DLD1 (cell line): ENCODE data around the gene SPIRE1.

Experiments used
- in situ Hi-C: cut with HindIII; loops from 2 replicates; pipeline ENCODE4 v1.10.0; 2017; ENCODE audit warnings: low sequenced_read_pairs

SPIRE1 gene

DNA sequence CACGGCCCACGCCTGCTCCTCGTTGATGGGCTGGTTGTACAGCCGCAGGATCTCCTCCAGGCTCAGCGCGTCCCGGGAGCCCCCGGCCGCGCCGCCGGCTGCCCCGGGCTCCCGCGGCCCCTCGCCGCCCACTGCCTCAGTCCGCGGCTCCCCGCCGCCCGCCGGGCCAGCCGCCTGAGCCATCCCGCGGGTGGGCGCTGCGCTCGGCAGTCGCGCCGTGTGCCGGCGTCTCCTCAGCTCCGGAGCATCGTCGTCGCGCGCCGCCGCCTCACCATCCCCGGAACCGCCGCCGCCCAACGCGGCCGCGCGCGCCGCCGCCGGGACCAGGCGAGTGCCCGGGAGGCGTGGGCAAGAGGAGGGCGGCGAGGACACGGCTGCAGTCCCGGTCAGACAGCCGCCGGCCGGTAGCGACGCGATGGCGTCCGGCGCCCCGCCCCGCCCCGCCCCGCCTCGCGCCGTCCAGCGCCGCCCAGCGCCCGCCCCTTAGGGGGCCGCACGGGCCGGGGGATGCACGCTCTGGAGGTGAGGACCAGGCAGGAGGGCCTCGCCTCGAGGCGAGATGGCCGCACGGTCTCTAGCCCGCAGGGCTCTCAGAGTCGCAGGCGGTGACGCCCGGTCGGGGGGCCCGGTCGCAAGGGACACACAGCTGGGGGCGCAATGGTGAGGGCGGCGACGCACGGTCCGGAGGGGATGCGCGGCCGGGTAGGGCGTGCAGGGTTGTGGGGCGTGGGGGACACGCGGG, at the start of gene SPIRE1:
TSS of gene SPIRE1 (minus strand) at position 424 of the 742 bp plus-strand sequence. CDS start at position 183, 241 bp downstream.
- in situ Hi-C loops, result loop anchor here (25.0 kb wide), 1 partner anchor 246 kb away; the partner anchor contains the start of gene PRELID3A

DNA sequence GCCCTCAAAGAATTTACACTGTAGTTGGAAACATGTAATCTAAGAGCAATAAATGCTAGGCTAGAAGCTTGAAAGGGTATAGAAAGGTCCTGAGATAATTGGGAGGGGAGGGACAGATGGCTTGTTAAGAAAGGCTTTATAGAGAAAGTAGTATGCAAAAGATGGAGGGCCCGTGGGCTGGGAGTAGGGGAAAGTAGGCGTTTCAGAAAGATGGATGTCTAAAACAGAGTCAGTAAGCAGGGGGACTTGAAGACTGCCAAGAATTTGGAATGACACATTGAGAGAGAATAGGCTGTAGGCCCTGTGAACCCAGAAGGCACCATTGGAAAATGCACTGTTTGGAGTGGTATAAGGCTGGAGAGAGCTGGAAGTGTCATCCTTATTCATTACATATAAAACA, 45.8 kb upstream of the SPIRE1 start:
- in situ Hi-C loops, result no loop called here

DNA sequence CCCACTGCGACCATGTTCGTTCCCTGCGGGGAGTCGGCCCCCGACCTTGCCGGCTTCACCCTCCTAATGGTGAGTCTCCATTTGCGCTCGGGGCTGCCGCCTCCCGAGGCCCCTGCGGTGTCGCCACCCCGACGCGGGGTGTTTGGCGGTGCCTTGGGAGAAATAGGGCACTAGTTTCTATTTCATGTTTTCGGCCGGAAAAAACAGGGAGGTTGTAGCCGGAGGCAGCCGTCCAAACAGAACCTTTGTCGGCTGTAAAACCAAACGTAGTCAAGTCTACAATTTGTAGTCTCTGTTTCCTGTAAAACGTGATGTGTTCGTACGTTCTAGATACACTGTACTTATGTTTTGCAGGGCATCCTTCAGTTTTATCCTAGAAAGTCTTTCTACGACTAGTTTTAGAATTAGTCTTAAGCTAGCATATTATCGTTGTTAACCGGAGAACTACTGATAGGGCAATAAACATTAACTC, 45.2 kb upstream of the SPIRE1 start:
- in situ Hi-C loops, result no loop called here

DNA sequence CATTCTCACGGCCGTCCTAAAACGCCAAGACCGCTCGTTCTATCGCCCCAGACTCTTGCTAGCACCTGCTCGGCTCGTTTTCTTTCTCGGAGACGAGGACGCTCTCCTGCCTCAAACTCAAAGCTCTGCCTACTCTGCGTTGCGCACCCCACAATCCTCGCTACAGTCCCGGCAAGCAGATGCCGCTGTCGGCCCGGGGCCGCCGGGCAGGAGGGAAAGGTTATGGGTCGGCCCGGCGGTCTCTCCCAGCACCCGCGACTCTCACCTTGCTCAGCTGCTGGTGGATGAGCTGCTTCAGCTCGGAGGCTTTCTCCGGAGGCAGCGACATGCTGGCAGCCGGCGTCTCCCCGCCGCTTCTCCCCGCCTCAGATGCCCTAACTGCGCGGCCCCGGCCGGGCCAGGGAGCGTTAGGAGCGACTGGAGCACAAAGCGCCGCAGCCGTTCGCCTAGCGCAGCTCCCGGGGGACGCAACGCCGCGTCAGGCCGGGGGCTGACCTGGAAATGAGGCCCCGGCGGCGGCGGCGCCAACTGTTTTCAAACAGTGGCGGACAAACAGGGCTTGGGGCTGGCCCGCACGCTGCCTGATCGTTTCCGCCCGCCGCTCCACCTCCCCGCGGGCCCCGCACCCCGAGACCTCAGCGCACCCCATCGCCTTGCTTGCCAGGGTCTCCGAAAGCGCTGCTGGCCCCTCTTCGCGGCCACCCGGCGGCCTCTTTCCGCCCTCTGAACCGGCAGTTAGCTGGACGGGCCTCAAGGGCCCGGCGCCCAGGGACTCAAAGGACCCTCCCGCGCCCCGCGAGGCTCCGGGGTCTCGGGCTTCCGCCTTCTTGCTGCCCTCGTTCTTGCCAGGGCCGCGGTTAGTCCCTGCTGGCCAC, 44.6 kb upstream of the SPIRE1 start, which contains the start of the genes CEP76 and PSMG2:
TSS of gene CEP76 (minus strand) at position 503 of the 875 bp plus-strand sequence. CDS start at position 328, 175 bp downstream.
TSS of gene PSMG2 (plus strand) at position 822 of the 875 bp plus-strand sequence. CDS start 66 bp downstream, outside the sequence.
- in situ Hi-C loops, result no loop called here

DNA sequence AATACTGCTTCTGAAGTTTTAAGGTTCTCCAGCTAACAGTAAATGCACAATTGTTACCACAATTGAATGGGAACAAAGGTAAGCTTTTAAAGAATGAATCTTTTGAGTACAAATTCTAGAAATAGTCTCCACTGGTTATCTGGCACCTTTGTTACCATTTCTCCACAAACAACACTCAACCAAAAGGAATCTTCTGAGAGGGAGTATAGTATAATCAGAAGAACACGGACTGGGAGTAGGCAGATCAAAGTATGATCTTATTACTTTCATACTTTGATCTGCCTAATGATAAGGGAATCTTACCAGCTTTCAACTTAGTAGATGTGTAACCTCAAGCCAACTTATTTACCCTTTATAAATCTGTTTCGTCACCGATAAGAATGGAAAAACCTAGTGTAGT, 43.3 kb upstream of the SPIRE1 start:
- in situ Hi-C loops, result no loop called here

DNA sequence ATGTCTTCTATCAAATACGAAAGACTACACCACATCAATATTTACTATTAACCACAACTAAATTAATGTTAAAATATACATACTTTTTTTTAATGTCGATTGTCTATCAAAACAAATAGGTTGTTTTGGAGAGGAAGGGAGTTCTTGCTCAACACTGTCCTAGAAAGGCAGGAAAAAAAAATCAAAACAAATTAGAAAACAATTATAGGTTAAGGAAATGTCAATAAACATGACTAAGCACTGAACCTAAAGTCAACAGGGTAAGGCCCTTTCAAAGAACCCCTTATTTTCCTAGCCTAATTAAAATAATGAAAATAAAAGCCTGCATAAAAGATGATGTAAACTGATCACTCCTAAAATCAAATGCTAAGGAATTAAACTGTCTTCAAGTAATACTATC, 41.8 kb upstream of the SPIRE1 start:
- in situ Hi-C loops, result no loop called here

DNA sequence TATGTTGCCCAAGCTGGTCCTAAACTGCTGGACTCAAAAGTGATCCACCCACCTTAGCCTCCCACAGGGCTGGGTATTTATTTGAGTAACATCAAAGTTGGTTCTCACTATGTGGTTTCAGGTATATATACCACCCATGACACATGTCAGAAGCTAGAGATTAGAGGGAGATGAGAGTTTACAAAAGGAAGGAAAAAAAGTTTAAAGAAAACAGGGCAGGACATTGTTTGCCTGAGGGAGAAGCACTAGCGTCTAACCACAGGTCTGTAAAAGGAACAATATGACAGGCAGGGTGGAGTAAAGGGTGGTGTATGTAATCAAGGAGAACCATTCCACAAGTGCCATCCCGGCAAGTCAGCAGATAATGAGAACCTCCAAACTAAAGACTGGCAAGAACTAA, 36.1 kb upstream of the SPIRE1 start:
- in situ Hi-C loops, result no loop called here

DNA sequence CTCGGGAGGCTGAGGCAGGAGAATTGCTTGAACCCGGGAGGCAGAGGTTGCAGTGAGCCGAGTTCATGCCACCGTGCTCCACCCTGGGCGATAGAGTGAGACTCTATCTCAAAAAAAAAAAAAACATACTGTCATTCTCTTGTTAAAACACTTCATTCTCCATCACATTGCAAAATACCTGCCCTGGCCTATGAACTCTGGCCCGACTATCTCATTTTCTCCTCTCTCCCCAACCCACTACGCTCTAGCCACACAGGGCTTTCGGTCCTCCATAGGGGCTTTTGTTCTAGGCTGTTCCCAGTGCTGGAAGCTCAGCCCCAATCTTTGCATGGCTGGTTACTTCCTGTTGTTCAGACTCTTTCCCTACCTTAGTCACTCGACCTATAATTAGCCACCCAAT, 34.3 kb upstream of the SPIRE1 start:
- in situ Hi-C loops, result no loop called here

DNA sequence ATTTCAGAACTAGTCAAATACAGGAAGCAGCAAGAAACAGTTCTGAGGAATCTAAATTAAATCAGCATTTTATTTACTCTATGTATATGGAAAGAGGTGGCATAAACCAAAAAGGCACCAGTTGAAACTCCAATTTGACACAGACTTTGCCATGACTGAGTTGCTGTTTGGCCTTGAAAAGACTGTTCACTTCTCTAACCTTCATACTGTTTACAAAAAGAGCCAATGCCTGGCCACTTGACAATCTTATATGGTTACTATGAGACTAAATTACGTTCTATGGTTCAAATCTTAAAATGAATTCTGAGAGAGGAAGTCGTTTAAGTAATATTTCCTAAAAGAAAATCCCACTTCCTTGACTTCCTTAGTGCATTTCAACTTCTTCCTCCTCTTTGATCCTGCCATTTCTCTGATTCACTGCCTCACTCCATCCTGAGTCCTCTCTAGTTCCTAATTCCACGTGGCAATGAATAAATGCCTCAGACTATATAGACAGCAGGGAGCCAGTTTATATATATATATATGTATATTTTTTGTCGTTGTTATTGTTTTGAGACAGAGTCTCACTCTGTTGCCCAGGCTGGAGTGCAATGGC, 31.4 kb upstream of the SPIRE1 start:
- in situ Hi-C loops, result no loop called here

DNA sequence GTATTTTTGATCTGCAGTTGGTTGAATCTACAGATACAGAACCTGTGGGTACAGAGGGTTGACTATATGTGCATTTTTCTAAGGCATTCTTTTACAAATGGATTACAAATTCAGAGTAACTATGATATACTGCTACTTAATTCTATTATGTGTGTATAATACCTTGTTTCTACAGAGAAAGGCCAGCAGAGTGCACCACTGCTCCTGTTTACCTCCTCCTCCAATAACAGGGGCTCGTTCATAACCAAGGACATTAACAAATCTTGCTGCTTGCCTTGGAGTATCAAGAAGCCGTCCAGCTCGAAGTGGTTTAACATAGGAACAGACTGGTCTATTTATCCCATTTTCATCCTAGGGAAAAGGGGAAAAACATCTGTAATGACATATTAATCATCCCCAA, 28.2 kb upstream of the SPIRE1 start:
- in situ Hi-C loops, result no loop called here

DNA sequence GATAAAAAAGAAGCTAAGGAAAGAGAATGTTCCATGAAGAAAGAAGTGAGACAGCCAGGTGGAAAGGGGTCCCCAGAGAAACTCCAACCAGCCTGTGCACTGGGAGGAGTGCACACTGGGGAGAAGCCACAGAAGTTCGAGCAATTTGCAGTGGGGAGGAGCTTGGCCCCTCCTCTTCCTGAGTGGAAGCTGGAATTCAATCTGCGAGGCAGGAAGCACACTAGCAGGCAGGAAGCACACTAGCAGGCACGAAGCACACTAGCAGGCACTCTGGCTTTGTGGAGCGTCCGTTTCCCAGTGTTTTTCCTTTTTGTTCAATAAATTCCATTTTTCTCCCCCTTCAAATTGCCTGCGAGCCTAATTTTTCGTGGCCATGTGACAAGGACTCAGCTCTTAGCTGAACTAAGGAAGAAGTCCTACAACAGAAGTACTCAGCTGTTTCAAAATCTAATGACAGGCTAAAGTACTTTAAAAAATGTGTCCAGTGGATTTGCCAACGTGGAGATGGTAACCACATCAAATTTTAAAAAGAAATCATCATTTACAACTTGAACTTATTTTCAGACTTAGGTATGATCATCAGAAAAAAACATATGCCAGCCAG, 21.4 kb upstream of the SPIRE1 start:
- in situ Hi-C loops, result no loop called here

DNA sequence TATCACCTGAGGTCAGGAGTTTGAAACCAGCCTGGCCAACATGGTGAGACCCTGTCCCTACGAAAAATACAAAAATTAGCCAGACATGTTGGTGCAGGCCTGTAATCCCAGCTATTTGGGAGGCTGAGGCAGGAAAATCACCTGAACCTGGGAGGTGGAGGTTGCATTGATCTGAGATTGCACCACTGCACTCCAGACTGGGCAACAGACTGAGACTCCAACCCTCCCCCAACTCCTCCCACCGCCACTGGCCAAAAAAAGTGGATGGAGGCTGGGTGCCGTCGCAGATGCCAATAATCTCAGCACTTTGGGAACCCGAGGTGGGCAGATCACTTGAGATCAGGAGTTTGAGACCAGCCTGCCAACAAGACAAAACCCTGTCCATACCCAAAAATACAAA, 10.1 kb upstream of the SPIRE1 start:
- in situ Hi-C loops, result loop anchor here (25.0 kb wide), 1 partner anchor 256 kb away; the partner anchor contains the start of gene PRELID3A

DNA sequence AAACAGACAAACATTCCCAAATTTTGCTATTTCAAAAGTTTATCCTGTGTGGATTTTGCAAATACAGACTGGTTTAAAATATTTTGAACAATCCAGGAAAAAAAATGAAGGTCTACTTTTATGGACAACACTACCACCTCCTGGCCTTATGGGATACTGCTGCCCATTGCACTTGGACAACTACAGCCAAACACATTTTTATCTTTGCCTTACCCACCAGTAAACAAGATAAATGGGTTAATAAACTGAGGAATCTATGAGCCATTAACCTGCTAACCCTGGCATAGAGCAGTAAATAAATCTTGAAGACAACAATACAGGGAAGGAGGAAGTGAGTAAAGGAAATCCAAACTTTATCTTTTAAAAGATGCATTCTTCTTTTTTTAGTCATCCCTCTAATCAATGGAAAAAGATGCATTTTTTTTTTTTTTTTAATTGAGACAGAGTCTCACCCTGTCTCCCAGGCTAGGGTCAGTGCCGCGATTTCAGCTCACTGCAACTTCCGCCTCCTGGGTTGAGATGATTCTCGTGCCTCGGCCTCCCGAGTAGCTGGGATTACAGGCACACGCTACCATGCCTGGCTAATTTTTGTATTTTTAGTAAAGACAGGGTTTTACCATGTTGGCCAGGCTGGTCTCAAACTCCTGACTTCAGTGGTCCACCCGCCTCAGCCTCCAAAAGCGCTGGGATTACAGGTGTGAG, 2.1 kb upstream of the SPIRE1 start:
- in situ Hi-C loops, result loop anchor here (25.0 kb wide), 1 partner anchor 248 kb away; the partner anchor contains the start of gene PRELID3A

DNA sequence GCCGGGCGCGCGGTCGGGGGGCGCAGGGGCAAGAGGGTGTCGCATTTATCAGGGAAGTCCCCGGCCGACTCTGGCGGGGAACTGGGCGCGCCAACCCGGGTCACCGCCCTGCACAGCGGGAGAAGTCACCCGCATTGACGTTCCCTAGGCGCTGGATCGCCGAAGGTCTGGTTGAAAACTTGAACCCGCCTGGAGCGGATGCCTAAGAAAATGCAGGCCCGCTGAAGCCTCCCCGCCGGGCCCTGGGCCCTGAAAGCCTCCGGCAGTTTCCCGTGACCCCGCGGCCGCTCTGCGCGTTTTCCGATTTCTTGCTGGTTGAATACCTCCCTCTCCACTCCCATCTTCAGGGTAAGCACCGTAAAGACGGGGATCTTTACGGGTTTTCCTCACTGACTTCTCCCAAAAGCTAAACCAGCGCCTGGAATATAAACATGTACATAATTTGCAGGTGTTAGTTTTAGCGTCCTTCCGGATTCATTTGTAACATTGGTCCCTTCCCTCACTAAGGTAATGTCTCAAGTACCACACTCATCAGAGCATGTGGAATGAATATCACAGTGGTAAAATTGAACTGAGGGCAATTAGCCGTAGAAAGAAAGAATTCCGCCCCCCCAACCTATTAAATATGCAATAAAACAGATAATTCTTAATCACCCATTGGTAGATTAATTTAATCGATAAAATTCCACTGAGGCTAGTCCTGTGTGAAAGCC, 675 bp upstream of the SPIRE1 start:
- in situ Hi-C loops, result loop anchor here (25.0 kb wide), 1 partner anchor 246 kb away; the partner anchor contains the start of gene PRELID3A

DNA sequence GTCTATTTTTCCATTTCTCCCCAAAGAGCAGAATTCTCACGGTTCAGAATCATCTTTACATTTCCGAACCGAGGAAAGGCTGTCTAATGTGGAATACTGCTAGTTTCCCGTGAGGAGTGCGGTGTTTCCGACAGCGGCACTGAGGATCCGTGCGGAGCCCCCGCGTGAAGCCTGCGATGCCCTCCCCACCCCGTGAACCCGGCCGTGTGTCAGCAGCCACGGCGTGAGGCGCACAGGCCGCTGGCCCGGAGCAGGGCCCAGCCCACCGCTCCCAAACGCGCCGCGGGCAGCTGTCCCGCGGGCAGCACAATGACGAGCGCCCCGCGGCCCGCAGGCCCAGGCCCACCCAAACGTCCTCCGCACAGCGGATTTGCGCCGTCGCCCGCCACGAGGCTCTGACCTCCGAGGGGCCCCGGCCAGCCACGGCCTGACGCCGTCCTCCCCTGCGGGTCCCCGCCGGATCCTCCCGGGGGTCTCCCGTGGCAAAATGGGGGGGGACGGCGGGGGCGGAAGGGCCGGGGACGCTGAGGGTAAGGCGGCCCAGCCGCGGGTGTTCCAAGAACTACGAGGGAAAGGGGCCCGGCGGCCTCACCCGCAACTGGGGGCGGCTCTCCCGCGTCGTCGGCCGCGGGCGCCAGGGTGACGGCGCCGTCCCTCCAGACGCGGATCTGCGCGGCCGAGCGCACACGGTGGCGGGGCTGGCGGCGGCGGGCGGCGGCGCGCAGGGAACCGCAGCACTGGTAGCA, 796 bp downstream of the SPIRE1 start:
- in situ Hi-C loops, result loop anchor here (25.0 kb wide), 1 partner anchor 245 kb away; the partner anchor contains the start of gene PRELID3A

DNA sequence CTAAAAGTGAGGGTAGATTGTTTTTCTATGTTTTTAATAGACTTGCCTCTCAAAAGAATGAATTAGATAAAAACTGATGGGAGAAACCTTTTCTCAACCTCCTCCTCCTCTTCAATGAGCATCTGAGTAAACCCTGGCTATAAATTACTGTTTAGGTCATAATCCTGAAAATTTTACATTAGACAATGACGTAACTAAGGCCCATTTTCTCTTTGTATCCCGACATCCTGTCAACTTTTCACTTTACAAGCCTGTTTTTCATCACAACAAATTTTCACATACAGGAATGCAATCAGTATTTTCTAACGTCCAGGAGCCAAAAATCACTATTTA, 1.3 kb downstream of the SPIRE1 start:
- in situ Hi-C loops, result loop anchor here (25.0 kb wide), 1 partner anchor 244 kb away; the partner anchor contains the start of gene PRELID3A

DNA sequence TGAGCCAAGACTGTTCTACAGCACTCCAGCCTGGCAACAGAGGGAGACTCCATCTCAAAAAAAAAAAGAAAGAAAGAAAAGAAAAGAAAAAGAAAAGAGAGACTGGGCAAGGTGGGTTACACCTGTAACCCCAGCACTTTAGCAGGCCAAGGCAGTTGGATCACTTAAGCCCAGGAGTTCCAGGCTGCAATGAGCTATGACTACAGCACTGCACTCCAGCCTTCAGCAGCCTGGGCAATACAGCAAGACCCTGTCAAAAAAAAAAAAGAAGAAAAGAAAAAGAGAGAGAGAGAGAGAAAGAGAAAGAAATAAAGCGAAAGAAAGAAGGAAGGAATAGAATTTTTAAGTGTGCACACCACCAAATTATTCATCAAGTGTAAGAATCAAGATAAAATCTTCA, 2.9 kb downstream of the SPIRE1 start:
- in situ Hi-C loops, result loop anchor here (25.0 kb wide), 1 partner anchor 243 kb away; the partner anchor contains the start of gene PRELID3A

DNA sequence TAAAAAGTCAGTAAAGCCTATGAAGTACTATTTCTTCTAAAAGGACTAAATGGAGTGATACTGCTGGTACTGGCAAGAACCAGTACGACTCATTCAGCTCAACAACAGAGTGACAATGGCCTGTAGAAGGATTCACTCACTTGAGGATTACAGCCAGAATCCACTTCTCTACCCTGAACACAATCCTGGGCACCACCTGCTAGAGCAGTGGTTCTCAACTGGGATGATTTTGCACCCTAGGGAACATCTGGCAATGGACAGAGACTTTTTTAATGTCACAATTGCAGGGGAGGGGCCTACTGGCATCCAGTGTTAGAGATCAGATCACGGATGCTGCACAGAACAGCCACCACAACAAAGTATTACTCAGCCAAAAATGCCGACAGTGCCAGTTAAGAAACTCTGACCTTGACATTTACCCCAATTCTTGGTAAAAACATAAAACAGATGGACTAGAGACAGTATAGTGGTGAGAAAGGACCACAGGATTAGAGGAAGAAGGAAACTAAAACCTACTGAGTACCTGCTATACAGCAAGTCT, 5.0 kb downstream of the SPIRE1 start:
- in situ Hi-C loops, result loop anchor here (25.0 kb wide), 1 partner anchor 241 kb away; the partner anchor contains the start of gene PRELID3A
